ENCODE measurements around the gene APOL1.
"Not testable (repeated sequence)": the region's sequence is repeated elsewhere in the genome, so short reads cannot be mapped to it uniquely, and the experiment has no call there.

DNA sequence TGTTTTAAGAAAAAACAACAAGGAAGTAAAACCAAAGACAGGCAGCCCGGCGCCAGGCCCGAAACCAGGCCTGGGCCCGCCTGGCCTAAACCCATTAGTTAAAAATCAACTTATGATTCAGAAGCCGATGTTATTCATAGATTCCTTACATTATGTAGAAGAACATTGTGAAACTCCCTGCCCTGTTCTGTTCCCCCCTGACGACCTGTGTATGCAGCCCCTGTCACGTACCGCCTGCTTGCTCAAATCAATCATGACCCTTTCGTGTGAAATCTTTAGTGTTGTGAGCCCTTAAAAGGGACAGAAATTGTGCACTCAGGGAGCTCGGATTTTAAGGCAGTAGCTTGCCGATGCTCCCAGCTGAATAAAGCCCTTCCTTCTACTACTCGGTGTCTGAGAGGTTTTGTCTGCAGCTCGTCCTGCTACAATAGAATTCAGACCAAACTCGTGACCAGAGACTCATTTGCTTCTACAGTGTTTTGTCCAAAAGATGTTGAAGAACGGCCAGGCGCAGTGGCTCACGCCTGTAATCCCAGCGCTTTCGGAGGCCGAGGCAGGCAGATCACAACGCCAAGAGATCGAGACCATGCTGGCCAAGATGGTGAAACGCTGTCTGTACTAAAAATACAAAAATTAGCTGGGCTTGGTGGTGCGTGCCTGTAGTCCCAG is 2.5 kb upstream of the APOL1 start:
- TF ChIP-seq, protein P1, sequence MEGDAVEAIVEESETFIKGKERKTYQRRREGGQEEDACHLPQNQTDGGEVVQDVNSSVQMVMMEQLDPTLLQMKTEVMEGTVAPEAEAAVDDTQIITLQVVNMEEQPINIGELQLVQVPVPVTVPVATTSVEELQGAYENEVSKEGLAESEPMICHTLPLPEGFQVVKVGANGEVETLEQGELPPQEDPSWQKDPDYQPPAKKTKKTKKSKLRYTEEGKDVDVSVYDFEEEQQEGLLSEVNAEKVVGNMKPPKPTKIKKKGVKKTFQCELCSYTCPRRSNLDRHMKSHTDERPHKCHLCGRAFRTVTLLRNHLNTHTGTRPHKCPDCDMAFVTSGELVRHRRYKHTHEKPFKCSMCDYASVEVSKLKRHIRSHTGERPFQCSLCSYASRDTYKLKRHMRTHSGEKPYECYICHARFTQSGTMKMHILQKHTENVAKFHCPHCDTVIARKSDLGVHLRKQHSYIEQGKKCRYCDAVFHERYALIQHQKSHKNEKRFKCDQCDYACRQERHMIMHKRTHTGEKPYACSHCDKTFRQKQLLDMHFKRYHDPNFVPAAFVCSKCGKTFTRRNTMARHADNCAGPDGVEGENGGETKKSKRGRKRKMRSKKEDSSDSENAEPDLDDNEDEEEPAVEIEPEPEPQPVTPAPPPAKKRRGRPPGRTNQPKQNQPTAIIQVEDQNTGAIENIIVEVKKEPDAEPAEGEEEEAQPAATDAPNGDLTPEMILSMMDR (conservative IDR thresholded peaks at IDR 0.05) = not testable (repeated sequence)
- TF ChIP-seq EZH2 (IDR thresholded peaks at IDR 0.05; ENCODE audit: low read depth) = not testable (repeated sequence)

Measured in PC-9 (cell line).